ENCODE results near the gene KIF26B.

Gene KIF26B

DNA sequence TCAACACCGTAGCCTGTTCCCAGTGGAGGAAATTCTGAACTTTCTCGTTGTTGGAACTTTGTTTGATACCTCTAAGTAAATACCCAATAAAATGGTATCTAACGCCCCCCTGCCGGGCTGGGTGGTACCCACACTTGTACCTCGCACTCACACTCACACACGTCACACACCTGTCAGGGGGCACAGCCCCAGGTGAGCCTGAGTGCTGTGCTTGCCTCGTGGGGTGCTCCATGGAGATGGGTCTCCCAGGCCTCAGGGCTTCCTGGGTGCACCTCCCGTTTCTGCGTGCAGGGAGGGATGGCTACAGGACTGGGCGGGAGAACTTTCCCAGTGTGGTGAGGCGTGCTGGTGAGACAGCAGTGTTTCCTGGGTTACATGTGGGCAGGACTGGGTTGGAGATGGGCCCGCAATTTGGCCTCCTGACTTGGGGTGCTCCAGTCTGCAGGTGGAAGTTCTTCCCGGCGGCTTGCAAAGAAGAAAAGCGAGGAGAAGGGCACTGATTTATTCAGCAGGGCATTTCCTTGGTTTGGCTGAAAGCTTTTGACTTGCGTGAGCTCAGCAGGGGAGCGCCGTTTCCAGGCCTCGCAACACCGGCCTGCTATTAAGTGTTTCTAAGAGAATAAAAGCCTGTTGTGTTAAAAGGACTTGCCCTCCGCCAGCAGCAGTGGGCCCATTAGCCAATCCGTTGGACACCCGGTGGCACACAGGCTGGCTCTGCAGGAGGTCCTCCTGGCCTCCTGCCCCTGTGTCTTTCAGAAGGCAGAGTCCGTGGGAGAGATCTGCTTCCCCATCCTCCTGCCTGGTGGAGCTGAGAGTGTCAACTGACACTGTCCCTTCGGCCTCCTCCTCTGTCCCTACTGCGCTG is 79.7 kb downstream of the KIF26B start:
- DNase-seq: peak in 44 of 56 donors; percentile 3 to 70 (median 28)

DNA sequence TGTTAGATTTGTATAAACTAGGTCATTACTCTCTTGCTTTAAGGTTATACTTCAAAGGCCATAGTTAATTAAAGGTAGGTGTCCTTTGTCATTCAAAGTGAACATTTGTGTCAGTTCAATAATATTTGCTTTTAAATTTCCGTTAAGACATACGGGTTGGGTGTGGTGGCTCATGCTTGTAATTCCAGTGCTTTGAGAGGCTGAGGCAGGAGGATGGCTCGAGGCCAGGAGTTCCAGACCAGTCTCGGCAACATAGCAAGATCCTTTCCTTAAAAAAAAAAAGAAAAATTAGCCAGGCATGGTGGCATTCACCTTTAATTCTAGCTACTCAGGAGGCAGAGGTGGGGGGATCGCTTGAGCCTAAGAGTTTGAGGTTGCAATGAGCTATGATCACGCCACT is 80.4 kb downstream of the KIF26B start:
- DNase-seq: no peak

DNA sequence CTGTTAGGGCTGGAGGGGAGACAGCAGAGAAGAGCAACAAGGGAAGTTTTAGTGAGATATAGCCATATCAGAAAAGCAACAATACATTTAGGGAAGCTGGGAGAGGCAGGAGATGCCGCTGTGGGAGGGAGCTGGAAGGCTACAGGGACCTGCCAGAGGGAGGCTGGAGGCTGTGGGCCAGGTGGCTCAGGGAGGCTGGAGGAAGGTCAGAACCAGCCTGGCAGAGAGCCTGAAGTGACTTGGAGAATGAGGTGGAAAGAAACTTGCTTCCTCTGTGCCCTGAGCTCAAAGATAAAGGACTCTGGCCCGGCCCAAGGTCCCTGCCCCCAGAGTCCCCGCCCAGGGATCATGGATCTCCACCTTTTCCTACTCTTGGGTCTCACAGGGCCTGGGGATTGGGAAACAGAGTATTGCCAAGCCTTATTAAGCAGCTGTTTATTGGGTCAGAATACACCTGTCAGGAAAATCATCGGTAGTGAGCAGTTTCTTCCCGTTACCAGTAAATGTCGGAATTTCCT is 85.9 kb downstream of the KIF26B start:
- no peak for DNase-seq

DNA sequence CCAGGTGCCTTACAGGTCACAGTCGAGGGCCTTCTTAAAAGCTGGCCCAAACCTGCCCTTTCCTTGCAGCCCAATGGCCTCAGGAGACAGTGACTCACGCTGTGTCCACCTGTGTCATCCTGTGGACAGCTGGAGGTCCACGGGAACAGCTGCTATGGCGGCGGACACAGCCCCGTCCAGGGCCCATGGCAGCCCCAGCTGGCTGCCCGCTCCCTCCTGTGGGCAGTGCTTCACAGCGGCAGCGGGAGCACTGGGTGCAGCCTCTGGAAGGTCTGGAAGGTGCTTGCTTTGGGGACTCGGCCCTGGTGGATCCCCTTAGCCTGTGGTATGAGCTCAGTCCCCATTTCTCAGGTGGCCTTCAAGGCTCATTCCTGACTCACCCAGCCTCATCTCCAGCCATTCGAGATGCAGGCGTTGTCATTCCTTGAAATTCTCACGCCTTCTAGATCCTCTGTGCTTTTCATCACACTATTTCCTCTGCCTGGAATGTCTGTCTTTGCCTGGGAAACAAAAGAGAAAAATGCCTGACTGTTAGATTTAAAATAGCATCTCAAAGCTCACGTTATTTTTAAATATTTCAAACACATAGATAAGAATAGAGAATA is 86.8 kb downstream of the KIF26B start:
- no peak for DNase-seq

DNA sequence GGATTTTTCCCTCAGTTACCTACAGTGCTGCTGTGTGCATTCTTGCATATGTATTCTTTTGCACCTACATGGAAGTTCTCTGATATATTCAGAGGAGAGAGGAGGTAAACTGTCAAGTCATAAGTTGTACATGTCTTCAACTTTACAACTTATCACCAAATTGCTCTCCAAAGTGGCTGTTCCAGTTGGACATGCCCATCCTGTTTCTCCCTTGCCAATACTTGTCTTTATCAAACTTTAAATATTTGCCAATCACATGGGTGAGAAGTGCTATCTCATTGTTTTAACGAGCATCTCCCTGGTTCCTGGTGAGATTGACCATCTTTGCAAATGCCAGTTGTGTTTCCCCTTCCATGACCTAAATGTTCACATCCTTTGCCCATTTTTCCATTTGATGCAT is 88.2 kb downstream of the KIF26B start:
- DNase-seq: no peak

DNA sequence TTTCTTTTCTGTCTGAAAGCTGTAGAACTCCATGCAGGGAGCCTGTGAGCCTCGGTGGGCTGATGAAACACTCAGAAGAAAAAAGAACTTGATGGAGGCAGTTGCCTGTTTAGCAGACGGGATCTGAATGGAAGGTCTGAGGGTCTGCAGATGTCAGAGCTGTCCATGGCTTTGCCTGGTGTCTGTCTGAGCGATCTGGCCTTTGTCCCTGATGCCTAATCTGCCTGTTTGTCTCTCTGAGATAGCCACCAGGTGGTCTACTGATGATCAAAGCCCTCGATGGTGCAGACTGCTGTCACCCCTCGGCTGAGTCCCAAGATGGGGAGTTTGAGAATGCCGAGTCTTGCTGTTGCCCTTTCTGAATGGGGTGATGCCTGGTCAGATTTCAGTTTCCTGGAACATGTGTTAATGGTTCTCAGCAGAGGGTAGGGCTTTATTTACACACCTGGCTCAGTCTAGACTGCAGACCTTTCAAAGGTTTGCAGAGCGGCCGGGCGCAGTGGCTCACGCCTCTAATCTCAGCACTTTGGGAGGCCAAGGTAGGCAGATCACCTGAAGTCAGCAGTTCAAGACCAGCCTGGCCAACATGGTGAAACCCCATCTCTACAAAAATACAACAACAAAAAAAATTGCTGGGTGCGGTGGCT is 90.4 kb downstream of the KIF26B start:
- DNase-seq: no peak

DNA sequence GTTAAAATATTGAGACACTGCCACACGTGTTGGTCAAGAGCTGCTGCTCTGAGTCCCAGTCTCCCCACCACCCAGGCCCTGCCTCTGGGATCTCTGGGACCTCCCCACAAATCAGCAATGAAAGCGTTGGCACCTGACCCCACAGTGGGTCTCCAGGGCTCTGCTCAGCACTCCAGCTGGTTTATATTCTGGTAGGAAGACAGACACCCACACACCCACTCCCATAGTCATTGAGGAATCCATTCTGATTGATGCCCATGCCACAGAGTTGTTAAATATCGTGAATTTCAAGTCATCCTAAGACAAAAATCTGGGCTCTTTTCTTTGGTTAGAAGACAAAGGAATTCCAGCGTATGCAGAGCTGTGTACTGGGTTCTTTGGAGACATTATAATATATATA is 91.6 kb downstream of the KIF26B start:
- no peak for DNase-seq

DNA sequence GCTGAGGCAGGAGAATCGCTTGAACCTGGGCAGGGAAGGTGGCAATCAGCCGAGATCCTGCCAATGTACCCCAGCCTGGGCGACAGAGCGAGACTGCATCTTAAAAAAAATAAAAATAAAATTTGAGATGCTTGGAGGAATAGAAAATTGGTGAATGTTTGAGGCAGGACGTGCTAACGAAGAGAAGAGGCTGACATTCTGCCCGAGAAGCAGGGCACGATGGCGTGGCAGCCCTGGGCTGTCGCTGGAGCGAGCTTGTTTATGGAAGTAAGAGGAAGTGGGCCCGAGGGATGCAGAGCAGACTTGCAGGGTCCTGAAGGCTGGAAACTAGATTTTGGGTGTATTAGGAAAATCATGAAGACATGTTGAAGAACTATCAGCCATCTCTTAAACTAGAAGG is 92.6 kb downstream of the KIF26B start:
- no peak for DNase-seq

DNA sequence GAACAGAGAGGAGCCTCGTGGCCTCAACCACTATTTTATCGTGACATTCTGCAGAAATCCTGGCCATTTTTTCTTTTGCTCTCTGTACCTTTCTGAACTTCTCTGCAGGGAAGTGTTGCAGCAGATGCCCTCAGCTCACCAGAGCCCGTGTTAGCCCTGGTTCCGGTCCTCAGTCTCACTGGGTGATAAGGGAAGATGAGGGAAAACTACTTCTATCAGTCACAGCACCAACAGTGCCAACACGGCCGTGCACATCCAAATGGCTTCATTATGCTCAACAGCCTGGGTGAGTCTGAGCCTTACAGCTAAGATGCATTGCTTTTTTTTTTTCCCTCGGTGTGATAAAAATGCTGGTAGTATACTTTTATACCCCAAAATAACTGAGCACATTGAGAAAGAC is 93.0 kb downstream of the KIF26B start:
- no peak for DNase-seq

DNA sequence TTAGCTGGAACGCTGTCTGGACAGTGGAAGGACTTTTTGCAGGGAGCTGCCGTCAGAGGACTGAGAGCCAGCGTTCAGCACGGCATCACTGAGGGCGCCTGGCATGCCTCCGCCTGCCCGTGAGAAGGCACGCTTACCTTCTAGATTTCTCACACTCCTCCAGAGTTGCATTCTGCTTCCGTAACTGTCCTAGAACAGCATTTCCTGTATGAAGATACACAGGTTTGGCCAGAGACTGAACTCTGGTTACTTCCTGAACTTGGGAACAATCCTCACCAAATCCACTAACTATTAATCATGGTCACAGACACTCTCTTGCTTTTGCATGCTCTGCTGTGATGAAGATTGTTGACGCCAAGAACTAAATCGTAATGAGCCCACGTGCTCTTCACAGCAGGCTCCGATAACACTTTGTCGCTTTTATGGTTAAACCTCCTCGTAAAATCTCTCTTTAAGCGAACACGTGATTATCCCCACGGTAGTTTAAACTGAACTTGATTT is 93.5 kb downstream of the KIF26B start:
- DNase-seq: no peak

DNA sequence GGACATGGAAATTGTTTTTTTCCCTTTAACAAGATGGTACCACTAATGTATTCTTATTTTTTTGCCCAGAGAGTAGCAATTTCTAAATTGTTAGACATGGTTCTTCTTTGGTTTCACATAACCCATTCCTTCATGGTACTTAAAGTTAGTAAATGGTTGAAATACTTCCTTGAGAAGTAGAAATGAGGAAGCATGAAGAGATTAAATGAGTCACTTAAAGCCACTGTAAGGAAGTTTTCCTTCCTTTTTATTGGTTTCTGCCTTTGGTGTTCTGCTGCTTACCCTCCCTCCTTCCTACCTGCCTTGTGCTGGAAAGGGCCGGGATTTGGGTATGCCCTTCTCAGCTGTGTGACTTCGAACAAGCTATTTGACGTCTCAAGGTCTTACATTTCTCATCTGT is 101.0 kb downstream of the KIF26B start:
- DNase-seq: no peak

DNA sequence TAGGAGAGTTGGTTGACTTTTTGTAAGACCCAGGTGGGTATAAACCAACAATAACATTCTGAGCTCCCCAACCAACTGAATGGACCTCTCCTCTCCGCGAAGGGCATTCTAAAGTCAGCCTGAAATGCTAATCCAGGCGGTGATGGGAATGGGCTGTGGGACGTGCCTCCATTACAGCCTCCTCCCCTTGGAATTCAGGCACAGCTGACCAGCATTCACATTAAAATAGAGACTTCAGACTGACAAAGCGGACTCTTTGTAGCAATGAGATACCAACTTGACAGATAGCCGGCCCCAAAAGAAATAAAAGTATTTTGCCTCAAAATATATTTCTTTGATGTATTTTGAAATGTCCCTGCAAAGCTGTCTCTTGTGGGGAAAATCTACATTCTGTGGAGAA is 101.7 kb downstream of the KIF26B start:
- no peak for DNase-seq

DNA sequence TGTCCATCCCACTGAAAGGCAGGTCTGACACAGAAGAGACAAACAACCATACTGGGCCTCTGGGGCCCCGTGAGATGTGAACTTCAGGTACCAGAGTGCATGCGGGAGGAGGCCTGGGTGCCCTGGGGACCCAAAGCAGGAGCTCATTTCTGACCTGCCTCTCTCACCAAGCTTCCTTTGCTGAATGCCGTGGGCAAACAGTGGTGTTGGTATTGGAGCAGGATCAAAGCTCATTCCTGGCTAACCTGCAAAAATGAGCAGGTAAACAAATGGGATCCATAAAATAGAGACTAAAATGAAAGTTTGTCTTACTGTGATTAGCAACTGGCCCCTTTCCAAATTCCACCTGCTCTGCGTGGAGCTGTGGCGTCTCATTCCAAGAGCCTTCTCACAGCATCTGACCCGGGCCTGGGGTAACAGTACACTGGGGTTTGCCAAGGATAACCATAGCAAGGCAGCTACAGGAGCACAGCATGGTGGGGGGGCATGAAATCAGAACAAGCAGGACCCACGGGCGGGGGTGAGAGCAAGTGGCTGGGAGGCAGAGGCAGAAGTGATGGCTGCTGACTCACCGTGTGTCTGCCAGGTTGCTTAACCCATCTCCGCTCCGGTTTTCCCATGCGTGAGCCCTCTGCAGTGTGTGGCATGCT is 103.6 kb downstream of the KIF26B start:
- DNase-seq: no peak

DNA sequence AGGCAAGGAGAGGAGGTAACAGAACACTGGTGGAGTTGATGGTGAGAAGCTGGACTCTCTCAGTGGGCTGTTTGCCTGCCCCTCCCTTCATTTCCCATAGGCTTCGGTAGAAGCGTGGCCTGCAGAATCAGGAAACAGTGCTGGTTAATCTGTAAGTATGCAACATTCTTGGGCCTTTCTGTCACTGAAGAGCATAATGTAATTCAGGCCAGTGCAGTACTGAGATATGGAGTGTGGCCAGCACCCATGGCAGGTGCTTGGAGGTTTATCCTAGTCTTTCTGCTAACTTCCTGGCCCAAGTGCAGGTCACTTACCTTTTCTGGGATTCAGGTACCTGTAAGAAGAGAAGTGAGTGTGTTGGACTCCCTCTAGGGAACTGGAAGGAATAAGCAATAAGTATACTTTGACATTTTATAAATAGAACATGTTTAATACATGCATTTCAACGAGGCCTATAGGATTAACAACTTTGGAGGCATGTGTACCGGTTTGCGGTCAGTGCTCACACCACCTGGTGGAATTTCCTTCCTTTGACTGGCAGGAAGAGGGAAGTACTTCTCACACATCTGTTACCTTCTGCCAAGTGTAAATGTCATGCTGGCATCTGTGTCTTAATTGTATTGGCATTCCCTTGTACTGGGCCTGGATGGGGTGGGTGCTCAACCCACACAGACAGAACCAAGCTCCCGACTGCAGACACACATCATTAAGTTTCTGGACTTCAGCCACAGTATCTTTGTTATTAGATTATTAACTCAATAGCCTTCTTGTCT is 105.5 kb downstream of the KIF26B start:
- no peak for DNase-seq

DNA sequence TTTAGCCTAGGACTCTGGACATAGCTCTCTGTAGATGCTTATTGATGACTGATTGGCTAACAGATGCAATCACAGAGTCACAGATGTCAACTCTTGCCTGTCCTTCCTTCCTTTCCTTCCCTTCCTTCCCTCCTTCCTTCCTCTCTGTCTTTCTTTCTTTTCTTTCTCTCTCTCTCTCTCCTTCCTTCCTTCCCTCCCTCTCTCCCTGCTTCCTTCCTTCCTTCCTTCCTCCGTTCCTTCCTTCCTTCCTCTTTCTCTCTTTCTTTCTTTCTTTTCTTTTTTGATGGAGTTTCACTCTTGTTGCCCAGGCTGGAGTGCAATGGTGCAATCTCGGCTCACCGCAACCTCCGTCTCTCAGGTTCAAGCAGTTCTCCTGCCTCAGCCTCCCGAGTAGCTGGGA is 106.1 kb downstream of the KIF26B start:
- DNase-seq: no peak

DNA sequence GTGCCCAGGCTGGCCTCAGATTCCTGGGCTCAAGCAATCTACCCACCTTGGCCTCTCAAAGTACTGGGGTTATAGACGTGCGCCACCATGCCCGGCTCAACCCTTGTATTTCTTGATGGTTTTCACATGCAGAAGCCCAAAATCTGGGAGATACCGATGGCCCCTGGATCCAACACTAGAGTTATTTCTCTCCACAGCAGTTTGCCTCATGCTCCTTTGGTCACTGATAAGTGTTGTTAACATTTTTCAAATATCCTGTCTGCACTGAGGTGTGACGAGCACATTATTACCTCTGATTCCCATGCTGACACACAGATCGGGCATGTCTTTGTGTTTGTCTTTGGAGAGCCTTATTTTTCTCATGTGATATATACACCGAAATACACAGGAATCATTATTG is 107.0 kb downstream of the KIF26B start:
- DNase-seq: no peak

DNA sequence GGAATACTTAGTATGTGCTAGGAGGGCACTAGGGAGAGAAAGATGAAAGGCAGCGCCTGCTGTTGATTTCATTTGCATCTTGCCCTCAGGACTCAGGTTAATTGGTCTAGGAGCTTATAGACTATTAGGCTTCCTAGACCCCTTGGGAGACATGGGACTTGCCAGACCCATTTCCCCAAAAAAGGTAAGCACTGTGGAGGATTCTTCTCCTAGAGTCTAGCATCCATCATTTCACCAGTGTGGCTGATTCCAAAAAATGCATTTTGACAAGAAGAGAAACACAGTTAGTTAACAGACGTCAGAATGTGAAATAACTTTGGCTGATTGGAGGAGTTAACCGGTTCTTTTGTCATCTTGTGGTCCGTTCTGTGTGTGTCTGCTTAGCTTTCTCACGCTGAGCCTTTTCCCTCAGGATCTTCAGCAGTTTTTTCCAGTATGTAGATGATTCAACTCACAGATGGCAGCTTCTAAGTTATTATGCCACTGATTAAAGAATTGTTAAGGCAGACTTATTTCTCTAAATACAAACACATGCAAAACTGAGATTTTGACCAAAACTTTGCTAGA is 108.8 kb downstream of the KIF26B start:
- DNase-seq: no peak

DNA sequence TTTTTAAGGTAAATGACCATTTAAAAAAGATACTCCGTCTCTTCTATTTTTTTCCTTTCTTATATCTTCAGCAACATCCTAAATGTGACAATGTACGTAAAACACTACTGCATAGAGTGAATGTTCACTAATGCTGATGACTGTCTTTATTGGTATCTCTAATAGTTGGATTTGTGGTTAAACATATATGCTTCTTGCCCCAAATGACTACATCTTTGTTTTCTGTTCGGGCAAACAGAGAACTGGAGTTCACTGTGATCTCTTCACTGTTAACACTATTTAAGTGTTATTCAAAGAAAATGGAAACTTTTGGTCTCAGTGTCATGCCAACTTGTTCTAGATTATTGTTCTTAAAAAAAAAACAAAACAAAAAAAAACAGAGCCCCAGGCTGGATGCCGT is 109.4 kb downstream of the KIF26B start:
- no peak for DNase-seq

DNA sequence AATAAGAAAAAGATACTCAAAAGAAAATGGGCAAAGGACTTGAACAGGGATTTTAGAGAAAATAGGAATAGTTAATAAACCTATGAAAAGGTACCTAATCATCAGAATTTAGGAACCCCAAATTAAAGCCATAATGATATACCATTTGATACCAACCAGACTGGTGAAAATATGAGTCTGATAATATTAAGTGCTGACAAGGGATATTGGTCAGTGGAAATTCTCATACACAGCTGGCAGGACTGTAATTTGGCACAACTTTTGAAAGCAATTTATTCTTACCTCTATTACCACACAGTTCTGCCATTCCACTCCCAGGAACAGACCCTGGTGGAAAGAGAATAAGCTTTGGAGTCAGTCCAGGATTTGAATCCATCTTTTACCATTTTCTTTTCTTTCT is 111.3 kb downstream of the KIF26B start:
- no peak for DNase-seq

DNA sequence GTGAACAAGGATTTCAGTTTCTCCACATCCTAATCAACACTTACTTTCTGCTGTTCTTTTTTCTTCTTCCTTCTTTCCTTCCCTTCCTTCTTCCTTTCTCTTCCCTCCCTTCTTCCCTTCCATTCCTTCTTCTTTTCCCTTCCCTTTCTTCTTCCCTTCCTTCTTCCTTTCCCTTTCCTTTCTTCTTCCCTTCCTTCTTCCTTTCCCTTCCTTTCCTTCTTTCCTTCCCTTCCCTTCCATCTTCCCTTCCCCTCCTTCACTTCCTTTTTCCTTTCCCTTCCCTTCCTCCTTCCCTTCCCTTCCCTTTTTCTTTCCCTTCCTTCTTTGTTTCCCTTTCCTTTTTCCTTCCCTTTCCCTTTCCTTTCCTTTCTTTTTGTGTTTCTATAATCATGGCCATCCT is 115.3 kb downstream of the KIF26B start:
- DNase-seq: no peak

DNA sequence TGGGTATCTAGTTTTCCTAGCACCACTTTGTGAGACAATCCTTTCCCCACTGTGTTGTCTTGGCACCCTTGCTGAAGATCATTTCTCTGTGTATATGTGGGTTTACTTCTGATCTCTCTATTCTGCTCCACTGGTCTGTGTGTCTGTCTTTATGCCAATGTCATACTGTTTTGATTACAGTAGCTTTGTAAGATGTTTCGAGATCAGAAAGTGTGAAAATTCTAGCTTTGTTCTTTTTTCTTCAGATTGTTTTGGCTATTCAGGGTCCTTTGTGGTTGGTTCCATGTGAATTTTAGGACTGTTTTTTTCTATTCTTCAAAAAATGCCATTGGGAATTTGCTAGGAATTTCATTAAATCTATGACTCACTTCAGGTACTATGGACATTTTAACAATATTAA is 116.2 kb downstream of the KIF26B start:
- DNase-seq: no peak

Measured in amygdala (tissue), 56 donors.